ENCODE results near the gene USF2. TPM values are rescaled to one million over a fixed set of nuclear protein-coding genes. Genes with fewer than 3 reads are reported as not detected.

The USF2 gene
- total RNA-seq, 2 donors from 2014 or later, result 146 to 150 TPM

Other genes starting within 250 kb of the USF2 start
- 1 to 10 TPM; 1.5 to 1.7 TPM for gene SCN1B, start 238.5 kb upstream of the USF2 start, total RNA-seq
- gene HPN, start 227.2 kb upstream of the USF2 start, total RNA-seq, result not detected
- not detected for gene FXYD3, start 153.1 kb upstream of the USF2 start, total RNA-seq
- gene LGI4, start 133.9 kb upstream of the USF2 start, total RNA-seq, result 1 to 10 TPM; 1.5 to 2.7 TPM
- 1 to 10 TPM; 1.4 to 2.1 TPM for gene FXYD1, start 130.1 kb upstream of the USF2 start, total RNA-seq
- 1 to 10 TPM in 1 of 2 donors, under 1 TPM in 1; 0.82 to 1.8 TPM for gene FXYD7, start 125.7 kb upstream of the USF2 start, total RNA-seq
- gene FXYD5, start 114.2 kb upstream of the USF2 start, total RNA-seq, result 100 to 1,000 TPM; 279 to 283 TPM
- not detected for gene FAM187B, start 40.2 kb upstream of the USF2 start, total RNA-seq
- gene LSR, start 20.0 kb upstream of the USF2 start, total RNA-seq, result 10 to 100 TPM; 10.3 to 41.0 TPM
- 1 to 10 TPM in 1 of 2 donors, under 1 TPM in 1; 0.61 to 1.7 TPM for gene HAMP, start 13.6 kb downstream of the USF2 start, total RNA-seq
- 1 to 10 TPM in 1 of 2 donors, under 1 TPM in 1; 0.61 to 1.7 TPM for gene MAG, start 23.2 kb downstream of the USF2 start, total RNA-seq
- gene CD22, start 60.2 kb downstream of the USF2 start, total RNA-seq, result 10 to 100 TPM in 1 of 2 donors, 1 to 10 TPM in 1; 7.0 to 48.2 TPM
- gene FFAR1, start 78.9 kb downstream of the USF2 start, total RNA-seq, result 1 to 10 TPM in 1 of 2 donors, under 1 TPM in 1; 0.23 to 1.5 TPM
- gene FFAR3, start 89.5 kb downstream of the USF2 start, total RNA-seq, result 1 to 10 TPM; 1.4 to 5.1 TPM
- gene GPR42, start 102.1 kb downstream of the USF2 start, total RNA-seq, result 1 to 10 TPM in 1 of 2 donors, under 1 TPM in 1; 0.50 to 1.8 TPM
- not detected for gene FFAR2, start 179.3 kb downstream of the USF2 start, total RNA-seq
- gene KRTDAP, start 221.5 kb downstream of the USF2 start, total RNA-seq, result not detected
- gene DMKN, start 244.7 kb downstream of the USF2 start, total RNA-seq, result 1 to 10 TPM in 1 of 2 donors, under 1 TPM in 1; 0.46 to 3.6 TPM

All from activated naive CD4-positive, alpha-beta T cell treated with anti-CD3 and anti-CD28 coated beads, Interleukin-2, amount 50 U/mL, for 72 hours (primary cell).